Suprapubic skin (tissue), 4 donors: ENCODE measurements around the gene PAX6.

Experiments
- EP300 ChIP-seq: sonication (generic); formaldehyde crosslinking; IDR thresholded peaks from one replicate; pipeline ENCODE4 v1.6.1; 2017; ENCODE audit warnings: antibody characterized with exemption
- POLR2A ChIP-seq, 2 donors: fragments of 450-650 bp; IDR thresholded peaks; one replicate each; pipeline ENCODE4 v1.6.1; 2017; ENCODE audit warnings: antibody characterized with exemption in 2 of 2, mild to moderate bottlenecking in 2 of 2, moderate library complexity in 2 of 2
- POLR2AphosphoS5 ChIP-seq, 3 donors: sonication (generic); formaldehyde crosslinking; IDR thresholded peaks; one replicate each; pipeline ENCODE4 v1.6.1; 2017; ENCODE audit warnings: antibody characterized with exemption in 3 of 3
- TF ChIP-seq, protein P1 (sequence below), 2 donors: fragments of 200-600 bp in 1 of 2; fragments of 450-650 bp in 1 of 2; sonication (generic) in 1 of 2; IDR thresholded peaks; one replicate each; pipeline ENCODE4 v1.5.1; 2016 to 2019; ENCODE audit warnings: antibody characterized with exemption in 2 of 2, mild to moderate bottlenecking in 1 of 2, moderate library complexity in 1 of 2

DNA sequence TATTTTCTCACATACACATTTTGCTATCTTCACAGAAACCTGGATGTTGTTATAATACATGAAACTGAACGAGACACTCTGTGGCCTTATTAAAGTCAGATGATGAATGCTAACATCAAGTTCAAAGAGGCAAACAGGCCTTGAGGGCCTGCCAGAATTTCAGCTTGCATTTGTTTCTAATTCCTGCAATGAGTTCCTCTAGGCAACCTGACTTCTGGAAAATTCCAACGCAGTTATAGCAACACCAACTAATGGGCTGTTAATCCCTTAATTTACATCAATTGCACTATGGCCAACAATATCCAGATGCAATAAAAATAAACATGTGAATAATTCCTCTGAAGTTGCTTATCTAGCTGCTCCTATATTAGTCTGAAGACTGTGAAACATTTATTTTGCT is 19.1 kb downstream of the PAX6 start:
- TF ChIP-seq, protein P1, sequence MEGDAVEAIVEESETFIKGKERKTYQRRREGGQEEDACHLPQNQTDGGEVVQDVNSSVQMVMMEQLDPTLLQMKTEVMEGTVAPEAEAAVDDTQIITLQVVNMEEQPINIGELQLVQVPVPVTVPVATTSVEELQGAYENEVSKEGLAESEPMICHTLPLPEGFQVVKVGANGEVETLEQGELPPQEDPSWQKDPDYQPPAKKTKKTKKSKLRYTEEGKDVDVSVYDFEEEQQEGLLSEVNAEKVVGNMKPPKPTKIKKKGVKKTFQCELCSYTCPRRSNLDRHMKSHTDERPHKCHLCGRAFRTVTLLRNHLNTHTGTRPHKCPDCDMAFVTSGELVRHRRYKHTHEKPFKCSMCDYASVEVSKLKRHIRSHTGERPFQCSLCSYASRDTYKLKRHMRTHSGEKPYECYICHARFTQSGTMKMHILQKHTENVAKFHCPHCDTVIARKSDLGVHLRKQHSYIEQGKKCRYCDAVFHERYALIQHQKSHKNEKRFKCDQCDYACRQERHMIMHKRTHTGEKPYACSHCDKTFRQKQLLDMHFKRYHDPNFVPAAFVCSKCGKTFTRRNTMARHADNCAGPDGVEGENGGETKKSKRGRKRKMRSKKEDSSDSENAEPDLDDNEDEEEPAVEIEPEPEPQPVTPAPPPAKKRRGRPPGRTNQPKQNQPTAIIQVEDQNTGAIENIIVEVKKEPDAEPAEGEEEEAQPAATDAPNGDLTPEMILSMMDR (IDR thresholded peaks at IDR 0.05) = no peak
- TF ChIP-seq POLR2AphosphoS5 (IDR thresholded peaks at IDR 0.05) (no peak), POLR2A (IDR thresholded peaks at IDR 0.05) (no peak), EP300 (no peak)
